PC-9 (cell line): ENCODE measurements around the gene TRAF3IP1. TPM values are rescaled to one million over a fixed set of nuclear protein-coding genes. Genes with fewer than 3 reads are reported as not detected.

Experiments
- BruUV-seq: library from RNA; stranded (reverse); fragments of 400-500 nt; replicated peaks from 2 replicates; lab custom pipeline; 2021; lab: Mats Ljungman, UMichigan
- CTCF ChIA-PET: fragments of 300-600 bp; sonication (Branson Sonifier 250); formaldehyde crosslinking; loops from one replicate; lab custom pipeline; 2022; ENCODE audit warnings: antibody characterized with exemption; lab: Charles Lee
- POLR2A ChIA-PET: fragments of 300-600 bp; sonication (Branson Sonifier 250); formaldehyde crosslinking; loops from one replicate; lab custom pipeline; 2022; ENCODE audit warnings: antibody characterized with exemption; ENCODE audit not compliant: unreplicated experiment; lab: Charles Lee
- DNase-seq, 2 experiments: peaks; one replicate each; pipeline versions ENCODE4 v3.0.0 to v3.0.0-alpha.2; 2015 to 2022; ENCODE audit warnings: mixed read lengths in 1 of 2
- H2AFZ ChIP-seq: fragments of 200-600 bp; sonication (generic); 2 replicates; pipeline ENCODE4 v1.8.1; 2017; ENCODE audit warnings: antibody characterized with exemption
- H3F3A ChIP-seq: fragments of 200-600 bp; sonication (generic); 2 replicates; pipeline ENCODE4 v1.8.1; 2017; ENCODE audit warnings: antibody characterized with exemption, mild to moderate bottlenecking, low read depth; ENCODE audit not compliant: insufficient read depth
- H3K27ac ChIP-seq: fragments of 200-600 bp; sonication (generic); 2 replicates; pipeline ENCODE4 v1.6.1; 2016; ENCODE audit warnings: mixed run types
- H3K27me3 ChIP-seq: fragments of 200-600 bp; sonication (generic); 2 replicates; pipeline ENCODE4 v1.6.1; 2016; ENCODE audit warnings: low read depth, mixed run types; ENCODE audit not compliant: insufficient read depth
- H3K36me3 ChIP-seq: fragments of 200-600 bp; sonication (generic); 2 replicates; pipeline ENCODE4 v1.6.1; 2016; ENCODE audit warnings: low read depth, mixed run types
- H3K4me1 ChIP-seq: fragments of 200-600 bp; sonication (generic); replicated peaks from 2 replicates; pipeline ENCODE4 v1.6.1; 2016; ENCODE audit warnings: mixed run types; ENCODE audit not compliant: insufficient read depth
- H3K4me2 ChIP-seq: fragments of 200-600 bp; sonication (generic); 2 replicates; pipeline ENCODE4 v1.6.1; 2017; ENCODE audit warnings: mixed run types
- H3K4me3 ChIP-seq: fragments of 200-600 bp; sonication (generic); 2 replicates; pipeline ENCODE4 v1.6.1; 2016; ENCODE audit warnings: mixed run types
- H3K79me2 ChIP-seq: fragments of 200-600 bp; sonication (generic); 2 replicates; pipeline ENCODE4 v1.6.1; 2017; ENCODE audit warnings: low read depth, mixed run types
- H3K9me2 ChIP-seq: fragments of 200-600 bp; sonication (generic); 2 replicates; pipeline ENCODE4 v1.8.1; 2017; ENCODE audit warnings: mild to moderate bottlenecking; ENCODE audit not compliant: insufficient read depth
- H3K9me3 ChIP-seq: fragments of 200-600 bp; sonication (generic); 2 replicates; pipeline ENCODE4 v1.8.1; 2016; ENCODE audit warnings: low read depth; ENCODE audit not compliant: insufficient read depth
- H4K20me1 ChIP-seq: fragments of 200-600 bp; sonication (generic); 2 replicates; pipeline ENCODE4 v1.8.1; 2017; ENCODE audit not compliant: insufficient read depth
- CTCF ChIP-seq: fragments of 200-600 bp; sonication (generic); conservative IDR thresholded peaks from 2 replicates; pipeline ENCODE4 v1.6.1; 2017; ENCODE audit warnings: mixed run types, antibody characterized with exemption, mild to moderate bottlenecking, moderate library complexity
- EZH2 ChIP-seq: fragments of 200-600 bp; sonication (generic); IDR thresholded peaks from 2 replicates; pipeline ENCODE4 v1.8.0; 2017; ENCODE audit warnings: antibody characterized with exemption, low read depth
- intact Hi-C: fragments of 100-400 bp; cut with micrococcal nuclease; formaldehyde crosslinking; loops from one replicate; pipeline ENCODE4 v1.10.0; 2022; ENCODE audit not compliant: unreplicated experiment
- total RNA-seq: library from RNA; stranded (reverse); gene quantifications from 2 replicates; pipeline ENCODE4 v1.2.3, GENCODE V29; 2021

TRAF3IP1 gene
- total RNA-seq, 1 experiment from 2014 or later: 51.7 TPM

GRCh38 chr2:238398577-238398976 lies 78.3 kb downstream of the TRAF3IP1 start:
- ChIA-PET POLR2A (no interaction called here), CTCF (interaction anchor here (0.6 kb wide), 1 partner anchor 65 kb away, joined by 6 read pairs; no protein-coding TSS in a partner anchor)
- intact Hi-C loops: no loop called here
- Histone ChIP-seq H3K4me1 (no peaks in the 10 kb centered on the region), H3K4me3 (no peak overlapping the region), H3K27ac (no peak overlapping the region), H3K9me2 (no peaks in the 10 kb centered on the region), H3K36me3 (no peaks in the 10 kb centered on the region), H3K27me3 (no peaks in the 10 kb centered on the region), H4K20me1 (no peaks in the 10 kb centered on the region), H2AFZ (no peak overlapping the region), H3K9me3 (no peaks in the 10 kb centered on the region), H3K79me2 (no peaks in the 10 kb centered on the region), H3K4me2 (no peak overlapping the region), H3F3A (no peaks in the 10 kb centered on the region)
- no peak for DNase-seq
- BruUV-seq: no TSS peak
- TF ChIP-seq CTCF (no peak), EZH2 (no peak)

- no peaks in the 10 kb centered on the region for H3K9me2 ChIP-seq
- H3K4me1 ChIP-seq: no peaks in the 10 kb centered on the region
- no TSS peak for BruUV-seq
- DNase-seq: no peak
- no peaks in the 10 kb centered on the region for H3F3A ChIP-seq
- ChIA-PET POLR2A (no interaction called here), CTCF (no interaction called here)
- H4K20me1 ChIP-seq: no peaks in the 10 kb centered on the region
- TF ChIP-seq EZH2 (no peak), CTCF (no peak)
- no peaks in the 10 kb centered on the region for H3K36me3 ChIP-seq
- no peak overlapping the region for H3K4me2 ChIP-seq
- no peak overlapping the region for H2AFZ ChIP-seq
- no peaks in the 10 kb centered on the region for H3K79me2 ChIP-seq
- no peak overlapping the region for H3K27ac ChIP-seq
- no peaks in the 10 kb centered on the region for H3K27me3 ChIP-seq
- intact Hi-C loops: no loop called here
- no peak overlapping the region for H3K4me3 ChIP-seq
- no peaks in the 10 kb centered on the region for H3K9me3 ChIP-seq
These were observed 78.8 kb downstream of the TRAF3IP1 start for GRCh38 chr2:238399094-238399493.

DNA sequence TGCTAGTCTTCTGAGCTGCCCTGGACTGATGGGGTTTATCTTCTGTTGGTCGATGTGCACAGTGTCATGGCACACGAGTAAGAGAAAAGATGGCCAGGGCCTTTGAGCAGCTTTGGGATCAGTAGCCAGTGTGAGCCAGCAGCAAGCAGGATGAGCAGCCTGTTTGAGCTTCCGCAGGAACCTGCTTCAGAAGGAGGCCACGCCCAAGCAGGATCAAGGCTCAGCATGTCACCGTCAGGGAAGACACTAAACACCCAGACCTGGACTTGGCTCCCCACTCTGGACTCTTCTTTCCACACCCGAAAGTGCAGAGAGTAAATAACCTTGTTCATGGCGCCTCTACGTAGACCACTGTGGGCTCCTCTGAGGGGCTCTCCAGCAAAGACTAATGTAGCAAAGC lies 81.2 kb downstream of the TRAF3IP1 start:
- Histone ChIP-seq H3K4me2 (no peak overlapping the region), H3K27ac (no peak overlapping the region), H3K27me3 (no peaks in the 10 kb centered on the region), H3K9me3 (no peaks in the 10 kb centered on the region), H2AFZ (no peak overlapping the region), H4K20me1 (no peaks in the 10 kb centered on the region), H3K79me2 (no peaks in the 10 kb centered on the region), H3F3A (no peaks in the 10 kb centered on the region), H3K9me2 (no peaks in the 10 kb centered on the region), H3K4me3 (no peak overlapping the region), H3K36me3 (no peaks in the 10 kb centered on the region), H3K4me1 (no peaks in the 10 kb centered on the region)
- no peak for DNase-seq
- ChIA-PET POLR2A (no interaction called here), CTCF (no interaction called here)
- no TSS peak for BruUV-seq
- intact Hi-C loops: no loop called here
- TF ChIP-seq EZH2 (no peak), CTCF (no peak)
